HG02588 (cell line): ENCODE results near the gene MAP4K4.
"Not testable (repeated sequence)": the region's sequence is repeated elsewhere in the genome, so short reads cannot be mapped to it uniquely, and the experiment has no call there.

Experiments used
- ATAC-seq: cut with Tn5 transposase; IDR thresholded peaks from one replicate; pipeline ENCODE4 v1.9.1; 2021; ENCODE audit warnings: mild to moderate bottlenecking, moderate library complexity; ENCODE audit not compliant: unreplicated experiment

MAP4K4 gene

GRCh38 chr2:101741775-101742520 lies 44.4 kb downstream of the MAP4K4 start:
- ATAC-seq: no peak

- no peak for ATAC-seq
Measured at GRCh38 chr2:101742547-101742946, 45.0 kb downstream of the MAP4K4 start.

GRCh38 chr2:101743288-101743687 lies 45.8 kb downstream of the MAP4K4 start:
- ATAC-seq: no peak

GRCh38 chr2:101744832-101745231 lies 47.3 kb downstream of the MAP4K4 start:
- ATAC-seq: no peak

DNA sequence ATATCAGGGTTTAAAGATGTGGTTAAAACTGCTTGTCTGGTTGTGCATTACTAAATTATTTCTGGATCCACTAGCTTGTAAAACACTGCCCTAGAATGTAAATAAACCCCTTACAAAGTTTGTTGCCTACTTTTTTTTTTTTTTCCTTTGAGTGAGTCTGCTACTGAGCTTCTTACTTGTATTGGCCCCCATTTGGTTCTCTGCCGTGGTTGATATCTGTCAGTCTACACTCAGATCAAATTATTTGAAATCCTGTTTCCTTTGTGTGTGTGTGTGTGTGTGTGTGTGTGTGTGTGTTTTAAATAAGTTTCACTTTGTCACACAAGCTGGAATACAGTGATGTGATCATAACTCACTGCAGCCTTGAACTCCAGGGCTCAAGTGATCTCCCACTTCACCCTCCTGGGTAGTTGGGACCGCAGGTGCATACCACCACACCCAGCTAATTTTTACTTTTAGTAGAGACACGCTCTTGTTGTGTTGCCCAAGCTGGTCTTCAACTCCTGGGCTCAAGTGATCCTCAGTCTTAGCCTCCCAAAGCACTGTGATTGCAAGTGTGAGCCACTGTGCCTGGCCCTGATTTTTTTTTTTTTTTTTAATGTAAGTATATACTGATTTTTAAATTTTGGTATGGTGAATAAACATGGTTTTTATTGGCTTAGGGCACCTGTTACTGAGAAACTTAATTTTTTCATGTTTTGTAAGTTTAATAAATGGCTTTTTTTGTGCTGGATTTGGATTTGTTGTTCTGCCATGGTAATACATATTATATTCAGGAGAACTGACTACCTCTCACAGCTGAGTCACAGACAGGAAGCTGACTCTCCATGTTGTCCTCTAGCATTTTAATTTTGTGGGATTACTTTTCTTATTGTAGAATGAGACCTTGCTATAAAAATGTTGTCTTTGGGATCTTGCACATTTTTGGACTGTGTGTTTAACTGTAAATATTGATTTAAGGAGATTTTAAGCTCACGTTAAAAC lies 48.5 kb downstream of the MAP4K4 start:
- ATAC-seq: no peak

- no peak for ATAC-seq
Measured at GRCh38 chr2:101748000-101748399, 50.5 kb downstream of the MAP4K4 start.

- ATAC-seq: not testable (repeated sequence)
Measured at GRCh38 chr2:101748462-101748861, 51.0 kb downstream of the MAP4K4 start.

DNA sequence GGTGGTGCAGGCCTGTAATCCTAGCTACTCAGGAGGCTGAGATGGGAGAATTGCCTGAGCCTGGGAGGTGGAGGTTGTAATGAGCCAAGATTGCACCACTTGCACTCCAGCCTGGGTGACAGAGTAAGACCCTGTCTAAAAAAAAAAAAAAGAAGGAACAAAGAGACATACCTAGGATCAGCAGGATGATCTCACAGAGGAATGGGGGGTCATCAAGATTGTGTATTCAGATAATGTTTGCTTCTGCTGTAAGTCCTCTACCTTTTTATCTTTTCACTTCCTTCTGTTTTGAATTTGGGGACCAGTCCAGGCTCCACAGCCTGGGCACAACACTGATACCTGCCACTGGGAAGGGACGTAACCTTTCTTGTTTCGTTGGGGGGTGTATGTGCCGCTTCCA lies 53.2 kb downstream of the MAP4K4 start:
- no peak for ATAC-seq

DNA sequence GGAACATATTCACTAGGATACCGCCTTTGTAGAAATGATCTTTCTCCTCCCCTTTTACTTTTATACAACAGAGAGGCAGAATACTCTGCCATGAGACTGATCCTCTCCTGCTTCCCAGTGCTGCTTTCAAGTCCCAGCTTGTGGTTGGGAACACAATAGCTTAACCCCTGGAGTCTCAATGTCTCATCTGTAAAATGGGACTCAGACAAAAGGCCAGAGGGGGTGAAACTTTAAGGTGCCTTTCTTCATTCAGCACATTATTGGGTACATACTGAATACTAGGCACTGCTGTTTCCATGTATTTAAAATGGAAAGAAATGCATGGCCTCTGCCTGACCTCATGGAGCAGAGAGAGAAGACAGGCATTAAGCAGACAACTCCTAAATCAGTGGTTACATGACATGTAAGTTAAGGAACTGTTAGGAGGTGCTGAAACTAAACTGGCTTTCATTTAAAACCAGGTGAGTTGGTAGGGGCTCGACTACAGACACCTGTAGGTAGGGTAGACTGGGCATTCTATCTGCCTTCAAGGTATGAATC lies 53.8 kb downstream of the MAP4K4 start:
- no peak for ATAC-seq

DNA sequence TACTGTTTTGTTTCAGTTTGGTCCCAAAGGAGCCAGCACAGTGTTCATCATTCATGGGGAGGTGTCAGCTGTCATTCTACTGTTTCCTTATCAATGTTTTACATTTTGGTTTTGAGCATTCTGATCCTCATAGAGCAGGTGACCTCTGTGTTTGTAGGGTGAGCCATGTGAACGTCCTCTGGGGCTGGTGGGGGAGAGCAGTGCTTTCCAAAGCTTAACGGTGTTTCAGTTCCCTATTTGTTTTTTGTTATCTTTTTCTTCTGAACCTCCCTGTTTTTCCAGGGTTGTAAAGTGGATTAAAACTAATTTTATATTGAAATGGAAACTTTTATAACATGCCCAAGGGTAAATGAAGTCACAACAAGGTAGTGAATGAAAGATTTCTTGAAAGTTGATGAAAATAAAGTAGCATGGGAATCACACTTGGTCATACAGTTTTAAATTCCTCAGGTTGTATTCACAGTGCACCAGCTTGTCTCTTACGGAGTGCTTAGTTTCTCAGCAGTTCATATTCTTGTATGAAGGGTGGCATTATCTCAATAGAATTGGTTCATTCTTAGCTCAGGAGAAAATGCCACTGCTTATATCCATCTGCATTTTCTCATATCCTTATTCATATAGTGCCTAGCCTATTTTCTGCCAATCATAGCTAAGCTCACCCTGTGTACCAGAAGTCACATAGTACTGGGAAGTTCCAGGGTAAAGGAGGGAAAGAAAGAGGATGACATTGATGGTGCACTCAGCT lies 54.5 kb downstream of the MAP4K4 start:
- peak; percentile 81 for ATAC-seq

DNA sequence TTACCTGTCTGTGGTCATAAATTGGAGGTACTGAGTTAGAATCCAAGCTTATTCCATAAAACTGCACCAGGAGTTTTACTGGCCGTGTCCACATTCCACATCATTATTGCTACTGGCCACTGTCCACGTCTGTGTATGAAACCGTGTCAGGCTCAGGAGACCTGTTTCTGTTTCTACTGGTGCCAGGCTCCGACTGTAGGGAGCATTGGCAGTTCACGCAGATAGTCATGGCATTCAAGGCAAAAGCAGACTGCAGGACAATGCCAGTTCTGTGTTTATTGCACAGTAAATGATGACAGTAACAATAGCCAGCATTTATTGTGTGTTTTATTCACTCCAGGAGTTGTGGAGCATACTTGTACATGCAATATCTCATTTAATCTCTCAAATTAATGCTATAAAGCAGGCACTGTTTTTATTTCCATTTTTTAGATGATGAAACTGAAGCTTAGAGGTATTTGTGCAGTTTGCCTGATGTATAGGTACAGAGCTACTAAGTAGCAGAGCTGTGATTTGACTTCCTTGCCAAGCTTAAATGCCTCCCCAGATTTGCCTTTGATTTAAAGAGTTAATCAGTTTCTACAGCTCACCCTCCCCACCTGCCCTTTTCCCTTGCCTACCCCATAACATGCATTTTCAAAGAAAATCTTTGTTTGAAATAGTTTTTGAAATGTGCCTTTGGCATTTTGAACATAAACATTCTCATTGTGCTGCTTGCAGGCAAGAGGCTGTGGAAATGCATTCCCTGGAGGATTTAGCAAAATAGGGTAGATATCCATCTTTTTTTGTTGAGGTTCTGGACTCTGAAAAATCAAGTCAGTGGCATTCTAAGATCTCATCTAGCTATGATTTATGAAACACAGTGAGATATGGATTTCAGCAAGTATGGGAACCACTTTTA lies 55.5 kb downstream of the MAP4K4 start:
- no peak for ATAC-seq

GRCh38 chr2:101753720-101754490 lies 56.4 kb downstream of the MAP4K4 start:
- peak; percentile 32 for ATAC-seq

GRCh38 chr2:101754618-101755017 lies 57.1 kb downstream of the MAP4K4 start:
- no peak for ATAC-seq

DNA sequence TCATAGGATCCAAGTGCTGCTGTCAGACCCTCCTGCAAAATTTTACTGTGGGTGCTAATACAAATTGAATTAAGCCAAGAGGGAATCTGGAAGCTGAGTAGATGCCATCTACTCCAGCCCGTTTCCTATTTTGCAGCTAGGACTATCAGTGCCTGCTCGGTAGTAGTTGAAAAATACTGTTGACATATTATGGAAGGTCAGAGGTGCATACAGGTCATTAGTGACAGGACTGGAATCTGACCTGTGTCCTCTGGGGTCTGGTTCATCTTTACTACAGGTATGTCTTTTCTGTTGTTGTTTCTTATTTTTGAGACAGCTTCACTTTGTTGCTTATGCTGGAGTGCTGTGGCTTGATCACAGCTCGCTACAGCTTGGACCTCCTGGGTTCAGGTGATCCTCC lies 58.8 kb downstream of the MAP4K4 start:
- ATAC-seq: no peak

DNA sequence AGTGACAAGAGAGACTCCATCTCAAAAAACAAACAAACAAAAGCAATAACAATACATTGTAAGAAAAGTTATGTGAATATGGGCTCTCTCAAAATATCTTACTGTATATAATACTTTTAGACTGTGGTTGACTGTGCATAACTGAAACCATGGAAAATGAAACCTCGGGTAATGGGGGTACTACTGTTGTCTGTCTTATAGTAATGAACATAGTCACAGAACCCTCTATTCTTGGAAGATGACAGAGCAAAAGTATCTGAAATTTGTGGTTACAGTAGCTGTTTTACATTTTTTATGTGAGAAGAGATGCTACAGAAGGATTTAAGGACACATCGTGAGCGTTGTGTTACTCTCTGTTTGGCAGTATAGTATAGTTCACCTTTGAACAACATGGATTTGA lies 60.5 kb downstream of the MAP4K4 start:
- ATAC-seq: peak; percentile 42

DNA sequence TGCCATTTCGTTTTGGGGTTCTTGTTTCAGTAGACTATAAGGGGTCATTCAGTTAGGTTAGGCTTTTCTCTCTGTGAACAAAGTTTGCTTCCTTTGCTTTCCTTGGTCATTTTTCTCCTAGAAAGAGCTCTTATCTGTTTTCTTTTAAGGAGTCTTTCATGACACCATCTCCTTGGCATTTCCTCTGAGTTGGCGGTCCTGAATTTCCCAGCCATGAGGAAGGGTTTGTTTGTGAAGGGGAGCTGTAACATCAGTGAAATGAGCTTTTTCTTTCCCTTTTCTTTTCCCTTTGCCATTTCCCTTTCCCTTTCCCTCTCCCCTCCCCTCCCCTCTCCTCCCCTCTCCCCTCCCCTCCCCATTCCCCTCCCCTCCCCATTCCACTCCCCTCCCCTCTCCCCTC lies 61.7 kb downstream of the MAP4K4 start:
- ATAC-seq: no peak

GRCh38 chr2:101762451-101763171 lies 65.1 kb downstream of the MAP4K4 start:
- no peak for ATAC-seq

DNA sequence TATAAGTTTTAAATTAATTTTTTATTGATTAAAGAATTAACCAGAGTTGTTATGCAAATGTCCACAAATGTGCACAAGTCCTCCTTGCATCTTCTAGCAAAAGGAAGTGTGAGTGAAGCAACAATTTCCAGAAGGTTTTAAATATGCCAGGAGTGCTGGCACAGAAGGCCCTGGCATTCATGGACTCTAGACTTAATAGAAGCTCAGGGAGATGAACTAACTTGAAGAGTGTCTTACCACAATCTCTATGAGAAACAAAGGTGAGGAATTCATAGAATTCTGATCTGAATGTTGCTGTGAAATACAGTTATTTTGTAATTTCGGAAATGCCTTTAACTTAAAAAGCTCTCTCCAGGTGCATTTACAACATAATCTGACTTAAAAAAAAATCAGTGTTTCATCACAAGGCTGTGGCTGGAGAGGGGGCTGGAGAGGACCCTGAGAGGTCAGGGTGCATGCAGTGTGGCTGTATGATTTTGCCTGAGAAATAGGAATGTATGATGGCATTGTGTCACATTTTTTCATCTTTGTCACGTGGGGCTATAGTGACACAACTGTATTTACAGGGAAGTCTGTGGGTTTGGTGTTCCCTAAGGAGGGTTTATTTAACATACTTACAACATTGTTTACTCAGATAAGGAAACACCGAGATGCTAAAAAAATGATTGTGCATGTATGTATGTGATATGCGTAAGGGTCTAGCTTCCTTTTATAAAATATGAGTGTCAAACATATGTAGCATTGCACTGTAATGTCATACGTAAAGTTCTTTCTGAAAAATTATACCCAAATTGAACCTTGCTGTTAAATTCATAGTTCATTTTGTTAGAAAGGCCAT lies 66.2 kb downstream of the MAP4K4 start:
- no peak for ATAC-seq
